Esophagus (tissue), 2 donors: Measurements from ENCODE around the gene PTPRD. TPM values are rescaled to one million over a fixed set of nuclear protein-coding genes. Genes with fewer than 3 reads are reported as not detected.

Experiments
- H3K27ac ChIP-seq, 2 donors: one replicate each; pipeline ENCODE4 v1.5.1; 2013; ENCODE audit warnings: low read depth in 2 of 2, mild to moderate bottlenecking in 2 of 2, inconsistent platforms in 1 of 2, low read length in 1 of 2, moderate library complexity in 1 of 2
- H3K27me3 ChIP-seq, 2 donors: one replicate each; pipeline ENCODE4 v1.6.1; 2013; ENCODE audit warnings: low read length in 2 of 2, control low read depth in 1 of 2, mild to moderate bottlenecking in 1 of 2; ENCODE audit not compliant: insufficient read depth in 2 of 2, control insufficient read depth in 1 of 2
- H3K36me3 ChIP-seq, 2 donors: one replicate each; pipeline ENCODE4 v1.6.1; 2013; ENCODE audit warnings: low read length in 1 of 2; ENCODE audit not compliant: control insufficient read depth in 2 of 2, insufficient read depth in 2 of 2
- H3K4me1 ChIP-seq, 2 donors: one replicate each; pipeline ENCODE4 v1.6.1; 2013; ENCODE audit warnings: low read length in 1 of 2; ENCODE audit not compliant: control insufficient read depth in 2 of 2, insufficient read depth in 2 of 2
- H3K4me3 ChIP-seq, 2 donors: one replicate each; pipeline ENCODE4 v1.5.1; 2013; ENCODE audit warnings: low read length in 2 of 2, mild to moderate bottlenecking in 2 of 2, low read depth in 1 of 2, moderate library complexity in 1 of 2
- H3K9me3 ChIP-seq, 2 donors: one replicate each; pipeline ENCODE4 v1.6.1; 2013; ENCODE audit warnings: mild to moderate bottlenecking in 2 of 2, low read depth in 1 of 2, low read length in 1 of 2, moderate library complexity in 1 of 2; ENCODE audit not compliant: control insufficient read depth in 2 of 2, insufficient read depth in 1 of 2
- WGBS, 2 donors: extraction: QIAGEN DNeasy Blood & Tissue Kit; methylation state at CpG; one replicate each; pipeline ENCODE4 v1.1.7; 2013; 5-methylcytosine and 5-hydroxymethylcytosine counted together
- polyA plus RNA-seq, 2 donors: library from polyadenylated mRNA; stranded (reverse); fragments of 200-250 nt; gene quantifications; one replicate each; pipeline ENCODE4 v1.2.3, GENCODE V29; 2013
- donor health status: healthy with polysubstance abuse.
- donor health status: Bipolar disorder and iron deficiency.

Gene PTPRD
- polyA plus RNA-seq, 2 donors = 0.53 to 0.60 TPM

DNA sequence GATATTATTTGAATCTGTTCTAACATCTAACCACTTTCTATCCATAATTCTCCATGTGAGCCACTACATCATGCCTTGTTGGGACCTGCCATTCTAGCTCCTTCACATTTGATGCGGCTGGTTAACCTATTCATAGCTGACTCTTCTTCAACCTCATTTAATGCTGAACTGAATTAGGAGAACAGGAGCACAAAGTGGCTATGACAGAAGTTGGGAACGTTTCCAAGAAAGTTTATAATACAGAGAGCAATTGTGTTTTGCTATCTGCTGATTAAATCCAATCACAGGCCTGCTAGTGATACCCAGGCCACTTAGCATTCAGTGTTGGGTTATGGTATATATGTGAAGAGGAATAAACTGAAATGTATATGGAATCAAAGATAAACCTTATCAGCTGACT, 440.3 kb downstream of the PTPRD start:
- H3K36me3 ChIP-seq = no peaks in the 10 kb centered on the region
- 48 to 55% methylated on average over 2 of the region's 2 CpGs for WGBS, 2 donors

DNA sequence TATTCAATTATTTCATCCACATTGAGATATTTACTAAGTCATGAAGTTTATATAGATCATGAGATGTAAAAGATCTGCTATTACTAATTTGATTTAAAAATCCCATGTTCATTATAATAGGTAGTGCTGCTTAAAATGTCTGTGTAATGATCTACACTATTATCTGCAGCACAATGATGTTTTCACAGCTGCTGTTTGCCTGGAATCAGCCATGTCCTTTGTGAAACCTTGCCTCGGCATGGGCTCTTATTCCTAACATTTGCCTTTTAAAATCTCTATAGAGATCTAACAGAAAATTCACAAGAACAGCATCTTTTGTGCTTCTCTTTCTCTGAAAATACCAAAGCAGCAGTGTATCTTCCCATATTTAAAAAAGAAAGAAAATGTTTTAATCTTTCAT, 444.6 kb downstream of the PTPRD start:
- Histone ChIP-seq H3K27ac (no peak overlapping the region), H3K4me3 (no peak overlapping the region), H3K9me3 (no peaks in the 10 kb centered on the region), H3K36me3 (no peaks in the 10 kb centered on the region), H3K27me3 (no peaks in the 10 kb centered on the region), H3K4me1 (no peaks in the 10 kb centered on the region)
- WGBS, 2 donors = 27 to 28% methylated on average over 1 of the region's 1 CpG

More for the DNA sequence above, 440.3 kb downstream of the PTPRD start:
- Histone ChIP-seq H3K27ac (no peak overlapping the region), H3K4me1 (no peaks in the 10 kb centered on the region), H3K4me3 (no peak overlapping the region), H3K27me3 (no peaks in the 10 kb centered on the region), H3K9me3 (no peaks in the 10 kb centered on the region)

DNA sequence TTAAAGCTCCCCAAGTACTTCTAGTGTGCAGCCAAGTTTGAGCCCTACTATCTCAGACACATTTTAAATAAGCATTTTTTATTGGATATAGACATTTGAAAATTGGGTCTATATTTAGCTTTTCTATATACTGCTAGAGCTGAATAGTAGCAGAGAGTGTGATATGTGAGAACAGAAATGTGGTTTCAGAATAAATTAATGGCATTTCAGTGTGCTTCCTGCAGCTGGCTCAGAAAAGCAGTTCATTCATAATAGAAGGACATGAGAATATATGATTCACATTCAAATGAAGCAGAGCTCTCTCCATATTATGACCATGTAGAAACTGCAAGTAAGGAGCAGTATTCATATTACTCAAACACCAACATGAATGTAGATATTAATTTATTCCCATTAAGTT, 464.0 kb downstream of the PTPRD start:
- Histone ChIP-seq H3K9me3 (no peaks in the 10 kb centered on the region), H3K27me3 (no peaks in the 10 kb centered on the region), H3K36me3 (no peaks in the 10 kb centered on the region), H3K27ac (no peak overlapping the region), H3K4me3 (no peak overlapping the region), H3K4me1 (no peaks in the 10 kb centered on the region)

DNA sequence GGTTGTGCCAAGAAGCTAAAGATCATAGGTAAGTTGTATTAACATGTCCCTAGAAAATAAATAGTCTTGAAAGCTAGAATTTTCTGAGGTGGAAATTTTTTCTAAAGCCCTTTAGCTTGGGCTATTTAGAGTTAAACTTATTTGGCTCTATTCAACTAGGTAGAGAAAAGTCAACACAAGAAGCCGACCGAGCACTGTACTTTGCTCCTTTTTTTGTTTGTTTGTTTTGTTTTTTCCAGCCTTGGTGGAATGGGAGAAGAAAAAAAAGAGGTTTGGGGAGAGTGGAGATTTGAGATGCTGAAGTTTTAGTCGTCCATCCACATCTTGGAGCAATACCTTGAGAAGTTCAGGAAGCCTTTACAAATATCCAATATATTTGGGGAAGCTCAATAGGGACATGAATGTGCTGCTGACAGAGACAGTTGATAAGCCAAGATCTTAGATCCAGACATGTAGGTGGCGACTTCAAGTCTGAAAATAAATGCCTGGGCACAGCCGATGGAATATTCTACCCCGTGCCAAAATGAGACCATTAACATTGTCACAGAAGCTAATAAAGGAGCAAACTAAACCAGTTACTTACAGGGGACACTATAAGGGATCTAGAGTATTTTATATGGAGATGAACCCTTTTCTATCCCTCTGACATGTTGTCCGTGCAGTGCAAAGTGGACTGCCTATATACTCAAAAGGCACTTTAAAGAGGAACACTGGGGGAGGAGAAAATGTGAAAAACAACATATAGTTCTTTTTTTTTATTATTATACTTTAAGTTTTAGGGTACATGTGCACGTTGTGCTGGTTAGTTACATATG, 466.1 kb downstream of the PTPRD start:
- Histone ChIP-seq H3K4me3 (no peak overlapping the region), H3K4me1 (no peaks in the 10 kb centered on the region), H3K9me3 (no peaks in the 10 kb centered on the region), H3K27ac (no peak overlapping the region), H3K36me3 (no peaks in the 10 kb centered on the region), H3K27me3 (no peaks in the 10 kb centered on the region)
- WGBS, 2 donors = 48 to 50% methylated on average over 8 of the region's 8 CpGs

DNA sequence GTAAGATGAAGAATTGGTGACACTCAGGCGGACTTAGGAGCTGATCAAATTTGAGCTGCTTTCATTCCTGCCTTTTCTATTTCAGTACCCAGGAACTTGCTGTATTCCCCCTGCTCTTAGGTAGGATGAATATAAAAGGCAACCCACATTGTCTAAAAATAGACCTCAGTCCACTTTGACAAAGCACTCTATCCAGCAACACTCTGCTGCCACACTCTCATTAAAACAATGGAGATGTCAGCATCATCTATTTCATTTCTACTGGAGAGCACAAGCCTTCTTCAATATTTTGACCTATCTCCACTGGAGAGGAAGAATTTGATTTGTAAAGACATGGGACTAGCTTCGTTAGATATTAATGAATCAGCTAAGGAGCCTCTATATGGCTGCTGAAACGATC, 468.4 kb downstream of the PTPRD start:
- Histone ChIP-seq H3K27me3 (no peaks in the 10 kb centered on the region), H3K9me3 (no peaks in the 10 kb centered on the region), H3K4me3 (no peak overlapping the region), H3K4me1 (no peaks in the 10 kb centered on the region), H3K36me3 (no peaks in the 10 kb centered on the region), H3K27ac (no peak overlapping the region)
- 67 to 72% methylated on average over 3 of the region's 3 CpGs for WGBS, 2 donors

DNA sequence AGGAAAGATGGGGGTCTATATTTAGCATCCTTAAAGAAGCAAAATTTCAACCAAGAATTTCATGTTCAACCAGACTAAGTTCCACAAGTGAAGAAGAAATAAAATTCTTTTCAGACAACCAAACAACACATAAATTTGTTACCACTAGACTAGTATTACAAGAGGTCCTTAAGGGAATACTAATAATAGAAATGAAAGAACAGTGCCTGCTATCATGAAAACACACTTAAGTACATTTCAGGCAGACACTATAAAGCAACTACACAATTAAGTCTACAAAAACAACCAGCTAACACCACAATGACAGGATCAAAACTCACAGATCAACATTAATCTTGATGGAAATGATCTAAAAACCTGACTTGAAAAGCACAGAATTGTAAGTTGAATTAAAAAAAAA, 477.2 kb downstream of the PTPRD start:
- Histone ChIP-seq H3K9me3 (no peaks in the 10 kb centered on the region), H3K36me3 (no peaks in the 10 kb centered on the region), H3K27me3 (no peaks in the 10 kb centered on the region), H3K4me3 (no peak overlapping the region), H3K27ac (no peak overlapping the region), H3K4me1 (no peaks in the 10 kb centered on the region)

DNA sequence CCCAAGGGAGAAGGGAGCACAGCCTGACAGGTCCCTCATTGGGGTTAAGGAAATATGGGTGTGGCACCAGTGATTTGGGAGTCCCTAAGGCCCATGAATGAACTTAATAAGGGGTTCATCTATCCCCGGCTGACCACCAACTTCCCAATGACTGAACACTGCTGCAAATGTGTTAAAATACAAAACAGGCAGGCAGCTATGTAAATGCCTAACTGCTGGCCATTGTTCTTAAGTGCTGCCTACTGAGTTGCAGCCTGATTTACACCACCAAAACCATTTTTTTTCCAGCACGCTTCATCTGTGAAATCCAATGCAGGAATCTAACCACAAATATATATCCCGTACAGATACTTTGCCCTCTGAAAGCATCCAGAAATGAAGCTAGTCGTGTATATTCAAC, 478.5 kb downstream of the PTPRD start:
- 80 to 84% methylated on average over 4 of the region's 4 CpGs for WGBS, 2 donors
- Histone ChIP-seq H3K4me3 (no peak overlapping the region), H3K27me3 (no peaks in the 10 kb centered on the region), H3K36me3 (no peaks in the 10 kb centered on the region), H3K27ac (no peak overlapping the region), H3K4me1 (no peaks in the 10 kb centered on the region), H3K9me3 (no peaks in the 10 kb centered on the region)

DNA sequence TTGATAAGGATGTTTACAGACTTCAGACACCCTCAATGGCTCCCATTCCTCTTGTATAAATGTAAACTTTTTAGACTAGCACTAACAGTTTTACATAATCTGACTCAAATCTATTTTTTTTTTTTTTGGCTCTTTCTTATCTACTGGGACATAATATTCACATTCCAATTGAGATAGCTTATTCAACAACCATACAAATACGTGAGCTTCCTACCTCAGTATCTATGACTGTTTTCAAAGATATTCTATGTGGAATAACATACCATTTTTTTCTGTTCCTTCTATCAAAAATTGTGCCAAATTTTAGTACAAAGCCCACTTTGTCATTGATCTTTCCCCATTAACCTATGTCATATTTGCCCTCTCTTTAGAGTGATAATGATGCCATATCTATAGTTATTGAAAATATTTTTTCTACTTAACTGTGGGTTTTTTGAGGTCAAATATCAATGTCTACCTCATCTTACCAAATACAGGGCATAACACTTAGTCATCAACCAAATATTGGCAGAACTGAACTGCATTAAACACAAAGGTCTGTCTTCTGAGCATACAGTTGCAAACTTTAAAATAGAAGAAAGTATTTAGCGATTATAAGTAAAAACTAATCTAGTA, 482.6 kb downstream of the PTPRD start:
- no peak overlapping the region for H3K4me3 ChIP-seq
- H3K36me3 ChIP-seq = no peaks in the 10 kb centered on the region
- H3K4me1 ChIP-seq = no peaks in the 10 kb centered on the region
- no peak overlapping the region for H3K27ac ChIP-seq
- H3K27me3 ChIP-seq = no peaks in the 10 kb centered on the region
- no peaks in the 10 kb centered on the region for H3K9me3 ChIP-seq
- 51 to 59% methylated on average over 2 of the region's 2 CpGs for WGBS, 2 donors

DNA sequence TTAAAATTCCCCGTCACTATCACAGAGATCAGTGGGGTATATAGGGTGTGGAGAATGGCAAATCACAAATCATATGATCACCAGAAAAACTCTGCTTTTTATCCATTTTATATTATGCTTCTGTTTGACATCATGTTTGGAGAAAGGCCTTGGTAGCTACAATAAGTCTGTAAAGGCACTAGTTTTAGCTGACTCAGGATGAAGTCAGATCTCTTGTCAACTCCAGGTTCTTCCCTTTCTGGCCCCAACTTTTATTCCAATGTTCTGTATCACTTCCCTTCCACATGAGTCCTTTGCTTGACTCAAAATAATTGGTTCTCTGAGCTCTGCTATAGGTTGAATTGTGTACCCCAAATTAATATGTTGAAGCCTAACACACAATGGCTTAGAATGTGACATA, 484.9 kb downstream of the PTPRD start:
- WGBS, 2 donors = 88 to 90% methylated on average over 1 of the region's 1 CpG
- Histone ChIP-seq H3K36me3 (no peaks in the 10 kb centered on the region), H3K9me3 (no peaks in the 10 kb centered on the region)

DNA sequence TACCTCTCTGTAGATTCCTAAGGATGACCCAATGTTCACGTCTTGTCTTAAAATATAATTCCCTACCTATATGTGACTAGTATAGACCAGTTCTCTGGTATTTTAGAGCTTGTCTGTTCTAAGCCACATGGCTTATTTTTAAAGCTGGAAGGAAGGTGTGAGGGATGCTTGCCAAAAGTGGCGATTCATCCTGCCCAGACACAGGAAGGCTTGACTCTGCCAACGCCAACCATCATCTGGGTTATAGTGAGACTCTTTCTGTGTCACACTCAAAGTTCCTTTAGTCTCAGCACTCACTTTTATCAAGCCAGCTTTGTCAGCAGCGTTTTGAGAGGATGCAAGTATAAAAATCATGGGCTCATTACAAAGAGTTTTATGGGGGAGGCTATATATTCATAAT, 500.0 kb downstream of the PTPRD start:
- WGBS, 2 donors = 32 to 49% methylated on average over 4 of the region's 4 CpGs

More for the DNA sequence above, 484.9 kb downstream of the PTPRD start:
- no peaks in the 10 kb centered on the region for H3K4me1 ChIP-seq
- no peak overlapping the region for H3K27ac ChIP-seq
- no peak overlapping the region for H3K4me3 ChIP-seq
- H3K27me3 ChIP-seq = no peaks in the 10 kb centered on the region

More for the DNA sequence above, 500.0 kb downstream of the PTPRD start:
- Histone ChIP-seq H3K4me3 (no peak overlapping the region), H3K9me3 (no peaks in the 10 kb centered on the region), H3K27ac (no peak overlapping the region), H3K4me1 (no peaks in the 10 kb centered on the region), H3K27me3 (no peaks in the 10 kb centered on the region), H3K36me3 (no peaks in the 10 kb centered on the region)
